Fibroblast of lung (primary cell): ENCODE data around the gene ZNF275.

Experiments used
- EZH2 ChIP-seq: IDR thresholded peaks from 2 replicates; pipeline ENCODE4 v1.5.1; 2012; ENCODE audit warnings: low read length, control low read depth, mild to moderate bottlenecking; ENCODE audit errors: missing control alignments
- TF ChIP-seq, protein P1 (sequence below), 2 donors: IDR thresholded peaks in 1 of 2; conservative IDR thresholded peaks in 1 of 2; 1 replicate in 1 of 2; 2 replicates in 1 of 2; pipeline ENCODE4 v1.5.1; 2011 to 2012; ENCODE audit warnings: low read length in 2 of 2, control low read depth in 1 of 2, inconsistent platforms in 1 of 2, low read depth in 1 of 2, mild to moderate bottlenecking in 1 of 2

GRCh38 chrX:153394612-153395011 is 60.7 kb downstream of the ZNF275 start:
- TF ChIP-seq, protein P1, sequence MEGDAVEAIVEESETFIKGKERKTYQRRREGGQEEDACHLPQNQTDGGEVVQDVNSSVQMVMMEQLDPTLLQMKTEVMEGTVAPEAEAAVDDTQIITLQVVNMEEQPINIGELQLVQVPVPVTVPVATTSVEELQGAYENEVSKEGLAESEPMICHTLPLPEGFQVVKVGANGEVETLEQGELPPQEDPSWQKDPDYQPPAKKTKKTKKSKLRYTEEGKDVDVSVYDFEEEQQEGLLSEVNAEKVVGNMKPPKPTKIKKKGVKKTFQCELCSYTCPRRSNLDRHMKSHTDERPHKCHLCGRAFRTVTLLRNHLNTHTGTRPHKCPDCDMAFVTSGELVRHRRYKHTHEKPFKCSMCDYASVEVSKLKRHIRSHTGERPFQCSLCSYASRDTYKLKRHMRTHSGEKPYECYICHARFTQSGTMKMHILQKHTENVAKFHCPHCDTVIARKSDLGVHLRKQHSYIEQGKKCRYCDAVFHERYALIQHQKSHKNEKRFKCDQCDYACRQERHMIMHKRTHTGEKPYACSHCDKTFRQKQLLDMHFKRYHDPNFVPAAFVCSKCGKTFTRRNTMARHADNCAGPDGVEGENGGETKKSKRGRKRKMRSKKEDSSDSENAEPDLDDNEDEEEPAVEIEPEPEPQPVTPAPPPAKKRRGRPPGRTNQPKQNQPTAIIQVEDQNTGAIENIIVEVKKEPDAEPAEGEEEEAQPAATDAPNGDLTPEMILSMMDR (conservative IDR thresholded peaks at IDR 0.05 in 1 of 2, IDR thresholded peaks at IDR 0.05 in 1 of 2; ENCODE audit: low read depth in 1 of 2, low read length in 2 of 2), result no peak
- no peak for TF ChIP-seq EZH2
